ELR (cell line): Measurements from ENCODE around the gene NR2C1.
"Not testable (repeated sequence)": the region's sequence is repeated elsewhere in the genome, so short reads cannot be mapped to it uniquely, and the experiment has no call there.

Experiments
- DNase-seq: peaks from one replicate; pipeline ENCODE4 v3.0.0-alpha.2; 2015; ENCODE audit warnings: low read depth

NR2C1 gene

GRCh38 chr12:95002754-95003153 is 70.7 kb downstream of the NR2C1 start:
- DNase-seq = no peak

GRCh38 chr12:94998326-94998725 is 75.1 kb downstream of the NR2C1 start:
- DNase-seq = no peak

GRCh38 chr12:94997726-94998125 is 75.7 kb downstream of the NR2C1 start:
- DNase-seq = no peak

GRCh38 chr12:94997061-94997460 is 76.4 kb downstream of the NR2C1 start:
- DNase-seq = no peak

- peak; percentile 87 for DNase-seq
Observed at GRCh38 chr12:94994312-94994711, 79.1 kb downstream of the NR2C1 start.

- DNase-seq = peak; percentile 29
Observed at GRCh38 chr12:94993855-94994254, 79.6 kb downstream of the NR2C1 start.

- no peak for DNase-seq
Observed at GRCh38 chr12:94990222-94990621, 83.2 kb downstream of the NR2C1 start.

- DNase-seq = no peak
Observed at GRCh38 chr12:94988471-94988870, 84.9 kb downstream of the NR2C1 start.

GRCh38 chr12:94987801-94988200 is 85.6 kb downstream of the NR2C1 start:
- no peak for DNase-seq

GRCh38 chr12:94987076-94987669 is 86.2 kb downstream of the NR2C1 start:
- no peak for DNase-seq

- DNase-seq = not testable (repeated sequence)
Observed at GRCh38 chr12:94985099-94985498, 88.3 kb downstream of the NR2C1 start.

GRCh38 chr12:94983321-94983720 is 90.1 kb downstream of the NR2C1 start:
- no peak for DNase-seq

- no peak for DNase-seq
Observed at GRCh38 chr12:94982456-94982855, 91.0 kb downstream of the NR2C1 start.

GRCh38 chr12:94980577-94980976 is 92.8 kb downstream of the NR2C1 start:
- peak; percentile 32 for DNase-seq

- DNase-seq = no peak
Observed at GRCh38 chr12:94979941-94980340, 93.5 kb downstream of the NR2C1 start.

GRCh38 chr12:94977766-94978468 is 95.5 kb downstream of the NR2C1 start:
- no peak for DNase-seq

- peak; percentile 25 for DNase-seq
Observed at GRCh38 chr12:94973221-94973620, 100.2 kb downstream of the NR2C1 start.

GRCh38 chr12:94972795-94973194 is 100.6 kb downstream of the NR2C1 start:
- no peak for DNase-seq

GRCh38 chr12:94971923-94972322 is 101.5 kb downstream of the NR2C1 start:
- DNase-seq = no peak

GRCh38 chr12:94970560-94970959 is 102.9 kb downstream of the NR2C1 start:
- DNase-seq = no peak
